MM.1S (cell line): ENCODE data around the gene RBBP8.
"Not testable (repeated sequence)": the region's sequence is repeated elsewhere in the genome, so short reads cannot be mapped to it uniquely, and the experiment has no call there.

ENCODE experiments used
- DNase-seq: peaks from one replicate; pipeline ENCODE4 v3.0.0-alpha.2; 2015
- H2AFZ ChIP-seq: fragments of 300-600 bp; sonication (generic); 2 replicates; pipeline ENCODE4 v1.6.0; 2016; ENCODE audit warnings: antibody characterized with exemption, low read length
- H3F3A ChIP-seq: fragments of 300-600 bp; sonication (generic); 2 replicates; pipeline ENCODE4 v1.6.1; 2016; ENCODE audit warnings: mild to moderate bottlenecking, antibody characterized with exemption, low read length, moderate library complexity, mixed read lengths; ENCODE audit not compliant: insufficient read depth
- H3K27ac ChIP-seq: fragments of 300-600 bp; sonication (generic); 2 replicates; pipeline ENCODE4 v1.5.1; 2016; ENCODE audit warnings: mild to moderate bottlenecking, low read length
- H3K27me3 ChIP-seq: fragments of 300-600 bp; sonication (generic); replicated peaks from 2 replicates; pipeline ENCODE4 v1.6.0; 2016; ENCODE audit warnings: low read length; ENCODE audit not compliant: insufficient read depth
- H3K36me3 ChIP-seq: fragments of 300-600 bp; sonication (generic); replicated peaks from 2 replicates; pipeline ENCODE4 v1.6.1; 2016; ENCODE audit warnings: mild to moderate bottlenecking, low read length, mixed read lengths; ENCODE audit not compliant: insufficient read depth
- H3K4me1 ChIP-seq: fragments of 300-600 bp; sonication (generic); 2 replicates; pipeline ENCODE4 v1.6.1; 2016; ENCODE audit warnings: low read length, mixed read lengths
- H3K4me2 ChIP-seq: fragments of 300-600 bp; sonication (generic); 2 replicates; pipeline ENCODE4 v1.6.0; 2016; ENCODE audit warnings: low read depth, low read length
- H3K4me3 ChIP-seq: fragments of 300-600 bp; sonication (generic); 2 replicates; pipeline ENCODE4 v1.5.1; 2016; ENCODE audit warnings: low read length, mixed read lengths
- H3K79me2 ChIP-seq: fragments of 300-600 bp; sonication (generic); 2 replicates; pipeline ENCODE4 v1.6.1; 2016; ENCODE audit warnings: mixed run types, low read length, mixed read lengths
- H3K9ac ChIP-seq: fragments of 300-600 bp; sonication (generic); 2 replicates; pipeline ENCODE4 v1.6.1; 2016; ENCODE audit warnings: low read length, mixed read lengths
- H3K9me2 ChIP-seq: fragments of 300-600 bp; sonication (generic); replicated peaks from 2 replicates; pipeline ENCODE4 v1.6.1; 2016; ENCODE audit warnings: mild to moderate bottlenecking, low read length, mixed read lengths; ENCODE audit not compliant: insufficient read depth
- H3K9me3 ChIP-seq: fragments of 300-600 bp; sonication (generic); replicated peaks from 2 replicates; pipeline ENCODE4 v1.6.1; 2016; ENCODE audit warnings: mild to moderate bottlenecking, low read length, mixed read lengths; ENCODE audit not compliant: insufficient read depth
- H4K20me1 ChIP-seq: fragments of 300-600 bp; sonication (generic); 2 replicates; pipeline ENCODE4 v1.6.1; 2016; ENCODE audit warnings: mild to moderate bottlenecking, low read length, moderate library complexity, mixed read lengths; ENCODE audit not compliant: insufficient read depth
- CTCF ChIP-seq: fragments of 300-600 bp; sonication (generic); IDR thresholded peaks from 2 replicates; pipeline ENCODE4 v1.5.1; 2016; ENCODE audit warnings: antibody characterized with exemption, low read length, mixed read lengths
- EZH2 ChIP-seq: fragments of 300-600 bp; sonication (generic); optimal IDR thresholded peaks from 2 replicates; pipeline ENCODE3; 2017; ENCODE audit warnings: low read depth, mild to moderate bottlenecking, antibody characterized with exemption, low read length, mixed read lengths
- EZH2phosphoT487 ChIP-seq: fragments of 300-600 bp; sonication (generic); IDR thresholded peaks from 2 replicates; pipeline ENCODE4 v1.6.1; 2018; ENCODE audit warnings: antibody characterized with exemption, low read length

Gene RBBP8

GRCh38 chr18:22952525-22952924, 19.4 kb downstream of the RBBP8 start:
- no peak for TF ChIP-seq EZH2
- no peak for TF ChIP-seq CTCF
- no peak for TF ChIP-seq EZH2phosphoT487
- H3K9me3 ChIP-seq, result no peaks in the 10 kb centered on the region
- H3K9me2 ChIP-seq, result no peaks in the 10 kb centered on the region
- H3K27ac ChIP-seq, result no peak overlapping the region
- H3K27me3 ChIP-seq, result no peaks in the 10 kb centered on the region
- no peak overlapping the region for H3K4me3 ChIP-seq
- H3K4me1 ChIP-seq, result no peaks in the 10 kb centered on the region; the same call in 1 of the 2 replicates
- peaks cover 3% of the 10 kb centered on the region; the same call in 1 of the 2 replicates for H4K20me1 ChIP-seq
- peaks cover 29% of the 10 kb centered on the region for H3K79me2 ChIP-seq
- no peak for DNase-seq
- H3K4me2 ChIP-seq, result no peak overlapping the region
- H2AFZ ChIP-seq, result no peak overlapping the region
- peaks cover 5% of the 10 kb centered on the region for H3K36me3 ChIP-seq
- no peak overlapping the region for H3K9ac ChIP-seq
- no peaks in the 10 kb centered on the region for H3F3A ChIP-seq

GRCh38 chr18:22953982-22954381, 20.9 kb downstream of the RBBP8 start:
- not testable (repeated sequence) for DNase-seq, H3K4me2 ChIP-seq, H3K27me3 ChIP-seq, H3K27ac ChIP-seq, H3K4me1 ChIP-seq, H3K9me3 ChIP-seq, H3K9ac ChIP-seq, H3K36me3 ChIP-seq, H4K20me1 ChIP-seq, H3K9me2 ChIP-seq, H3F3A ChIP-seq, H2AFZ ChIP-seq, H3K4me3 ChIP-seq
- peaks cover 41% of the 10 kb centered on the region for H3K79me2 ChIP-seq

- H3K4me3 ChIP-seq, result no peak overlapping the region
- H2AFZ ChIP-seq, result no peak overlapping the region
- no peaks in the 10 kb centered on the region for H3K9me3 ChIP-seq
- peaks cover 3% of the 10 kb centered on the region; the same call in 1 of the 2 replicates for H4K20me1 ChIP-seq
- H3K4me1 ChIP-seq, result no peaks in the 10 kb centered on the region; the same call in 1 of the 2 replicates
- TF ChIP-seq EZH2phosphoT487 (no peak), EZH2 (no peak), CTCF (no peak)
- H3K4me2 ChIP-seq, result no peak overlapping the region
- no peak overlapping the region for H3K9ac ChIP-seq
- H3K79me2 ChIP-seq, result peaks cover 39% of the 10 kb centered on the region
- no peaks in the 10 kb centered on the region for H3K27me3 ChIP-seq
- no peaks in the 10 kb centered on the region for H3F3A ChIP-seq
- no peaks in the 10 kb centered on the region for H3K9me2 ChIP-seq
- no peaks in the 10 kb centered on the region; the same call in 1 of the 2 replicates for H3K36me3 ChIP-seq
- H3K27ac ChIP-seq, result no peak overlapping the region
- DNase-seq, result no peak
Measured at GRCh38 chr18:22956226-22956625, 23.1 kb downstream of the RBBP8 start.

GRCh38 chr18:22961156-22961555, 28.0 kb downstream of the RBBP8 start:
- Histone ChIP-seq H3K4me2 (no peak overlapping the region), H3K27ac (no peak overlapping the region), H2AFZ (no peak overlapping the region), H3K27me3 (no peaks in the 10 kb centered on the region), H3K9me3 (no peaks in the 10 kb centered on the region), H3K36me3 (peaks cover 3% of the 10 kb centered on the region; the same call in 1 of the 2 replicates), H3K4me1 (no peaks in the 10 kb centered on the region; the same call in 1 of the 2 replicates), H4K20me1 (no peaks in the 10 kb centered on the region), H3K9me2 (no peaks in the 10 kb centered on the region), H3F3A (no peaks in the 10 kb centered on the region), H3K4me3 (no peak overlapping the region), H3K79me2 (peaks cover 55% of the 10 kb centered on the region), H3K9ac (no peak overlapping the region)
- DNase-seq, result no peak
- TF ChIP-seq EZH2phosphoT487 (no peak), CTCF (no peak), EZH2 (no peak)
